HUES6 (cell line): ENCODE data around the gene KSR2.
"Not testable (repeated sequence)": the region's sequence is repeated elsewhere in the genome, so short reads cannot be mapped to it uniquely, and the experiment has no call there.

Source experiments
- H3K27ac ChIP-seq: 2 replicates; pipeline ENCODE4 v1.7.0; 2013; ENCODE audit warnings: low read depth, mild to moderate bottlenecking, low read length, inconsistent platforms
- H3K27me3 ChIP-seq: 2 replicates; pipeline ENCODE4 v1.6.1; 2013; ENCODE audit warnings: low read length; ENCODE audit not compliant: control insufficient read depth, insufficient read depth
- H3K36me3 ChIP-seq: 2 replicates; pipeline ENCODE4 v1.6.1; 2013; ENCODE audit warnings: low read length; ENCODE audit not compliant: control insufficient read depth, insufficient read depth
- H3K4me1 ChIP-seq: 2 replicates; pipeline ENCODE4 v1.6.1; 2013; ENCODE audit warnings: low read length; ENCODE audit not compliant: control insufficient read depth, insufficient read depth
- H3K4me3 ChIP-seq: 2 replicates; pipeline ENCODE4 v1.5.1; 2013; ENCODE audit warnings: low read depth, low read length
- H3K9ac ChIP-seq: one replicate; pipeline ENCODE4 v1.6.1; 2013; ENCODE audit warnings: mild to moderate bottlenecking, low read length
- H3K9me3 ChIP-seq: 2 replicates; pipeline ENCODE4 v1.6.1; 2013; ENCODE audit warnings: low read depth, low read length; ENCODE audit not compliant: control insufficient read depth, insufficient read depth

The KSR2 gene

GRCh38 chr12:117744418-117744817 is 224.4 kb downstream of the KSR2 start:
- Histone ChIP-seq H3K4me3 (no peak overlapping the region), H3K9me3 (no peaks in the 10 kb centered on the region), H3K9ac (no peak overlapping the region), H3K27me3 (no peaks in the 10 kb centered on the region), H3K27ac (no peak overlapping the region), H3K36me3 (no peaks in the 10 kb centered on the region), H3K4me1 (no peaks in the 10 kb centered on the region)

- H3K9me3 ChIP-seq, result no peaks in the 10 kb centered on the region
- no peaks in the 10 kb centered on the region for H3K36me3 ChIP-seq
- no peak overlapping the region for H3K4me3 ChIP-seq
- no peaks in the 10 kb centered on the region for H3K27me3 ChIP-seq
- no peaks in the 10 kb centered on the region for H3K4me1 ChIP-seq
- no peak overlapping the region for H3K9ac ChIP-seq
- no peak overlapping the region for H3K27ac ChIP-seq
Measured at GRCh38 chr12:117743761-117744160, 225.0 kb downstream of the KSR2 start.

GRCh38 chr12:117742721-117743120 is 226.1 kb downstream of the KSR2 start:
- H3K9me3 ChIP-seq, result no peaks in the 10 kb centered on the region
- no peak overlapping the region for H3K4me3 ChIP-seq
- no peaks in the 10 kb centered on the region for H3K4me1 ChIP-seq
- no peaks in the 10 kb centered on the region for H3K27me3 ChIP-seq
- no peak overlapping the region for H3K27ac ChIP-seq
- H3K36me3 ChIP-seq, result no peaks in the 10 kb centered on the region
- H3K9ac ChIP-seq, result no peak overlapping the region

DNA sequence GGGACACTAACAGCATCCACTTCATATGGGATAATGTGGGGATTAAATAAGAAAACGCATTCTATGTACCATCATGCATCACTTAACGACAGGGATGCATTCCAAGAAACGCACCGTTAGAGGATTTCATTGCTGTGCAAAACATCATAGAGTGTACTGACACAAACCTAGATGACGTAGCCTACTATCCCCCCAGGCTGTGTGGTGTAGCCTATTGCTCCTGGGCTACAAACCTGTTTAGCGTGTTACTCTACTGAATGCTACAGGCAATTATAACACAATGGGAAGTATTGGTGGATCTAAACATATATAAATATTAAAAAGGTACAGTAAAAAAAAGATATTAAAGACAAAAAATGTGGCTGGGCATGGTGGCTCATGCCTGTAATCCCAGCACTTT is 230.6 kb downstream of the KSR2 start:
- no peaks in the 10 kb centered on the region for H3K27me3 ChIP-seq
- no peak overlapping the region for H3K27ac ChIP-seq
- no peaks in the 10 kb centered on the region for H3K4me1 ChIP-seq
- no peaks in the 10 kb centered on the region for H3K36me3 ChIP-seq
- H3K9me3 ChIP-seq, result no peaks in the 10 kb centered on the region
- no peak overlapping the region for H3K9ac ChIP-seq
- no peak overlapping the region for H3K4me3 ChIP-seq

- H3K9ac ChIP-seq, result no peak overlapping the region
- peaks cover 8% of the 10 kb centered on the region for H3K9me3 ChIP-seq
- no peaks in the 10 kb centered on the region for H3K4me1 ChIP-seq
Measured at GRCh38 chr12:117733549-117733805, 235.3 kb downstream of the KSR2 start.

DNA sequence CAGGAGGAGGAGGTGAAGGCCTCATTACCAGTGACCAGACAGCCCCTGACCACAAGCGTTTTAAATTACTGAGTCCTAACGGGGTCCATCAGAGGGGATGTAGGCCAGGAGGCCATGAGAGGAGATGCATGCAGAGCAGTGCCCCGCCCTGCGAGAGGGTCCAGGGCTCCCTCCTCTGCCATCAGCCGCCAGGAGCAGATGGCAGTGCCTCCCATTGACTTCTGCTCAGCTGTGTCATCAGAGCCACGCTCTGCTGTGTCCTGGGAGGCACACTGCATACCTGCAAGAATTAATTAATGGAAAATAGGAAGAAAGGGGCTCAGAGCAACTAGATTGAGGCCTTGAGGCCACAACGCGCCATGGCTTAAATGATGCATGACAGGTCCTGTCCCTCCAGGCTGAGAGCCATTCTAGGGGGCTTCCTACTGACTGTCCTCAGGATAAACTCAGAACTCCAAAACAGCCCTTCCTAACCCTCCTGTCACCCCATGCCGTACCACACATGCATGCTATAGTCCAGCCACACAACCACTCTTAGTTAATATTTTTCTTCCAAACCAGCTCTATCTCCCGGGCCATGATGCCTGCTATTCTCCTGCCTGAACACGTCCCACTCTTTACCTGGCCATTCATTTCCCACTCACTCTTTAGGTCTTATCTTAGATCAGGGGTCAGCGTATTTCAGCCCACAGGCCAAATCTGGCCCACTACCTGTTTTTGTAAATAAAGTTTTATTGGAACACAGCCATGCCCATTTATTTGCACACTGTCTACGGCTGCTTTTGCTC is 235.8 kb downstream of the KSR2 start:
- H3K9me3 ChIP-seq, result peaks cover 8% of the 10 kb centered on the region
- H3K27me3 ChIP-seq, result no peaks in the 10 kb centered on the region
- no peak overlapping the region for H3K9ac ChIP-seq
- no peaks in the 10 kb centered on the region for H3K4me1 ChIP-seq
- no peaks in the 10 kb centered on the region for H3K36me3 ChIP-seq
- H3K27ac ChIP-seq, result no peak overlapping the region
- H3K4me3 ChIP-seq, result no peak overlapping the region

More at GRCh38 chr12:117733549-117733805, 235.3 kb downstream of the KSR2 start:
- H3K27ac ChIP-seq, result no peak overlapping the region
- no peaks in the 10 kb centered on the region for H3K36me3 ChIP-seq
- H3K4me3 ChIP-seq, result no peak overlapping the region
- no peaks in the 10 kb centered on the region for H3K27me3 ChIP-seq

- H3K4me3 ChIP-seq, H3K9me3 ChIP-seq, H3K9ac ChIP-seq, H3K36me3 ChIP-seq, H3K27me3 ChIP-seq, H3K4me1 ChIP-seq, H3K27ac ChIP-seq: not testable (repeated sequence)
Measured at GRCh38 chr12:117731131-117731530, 237.7 kb downstream of the KSR2 start.

DNA sequence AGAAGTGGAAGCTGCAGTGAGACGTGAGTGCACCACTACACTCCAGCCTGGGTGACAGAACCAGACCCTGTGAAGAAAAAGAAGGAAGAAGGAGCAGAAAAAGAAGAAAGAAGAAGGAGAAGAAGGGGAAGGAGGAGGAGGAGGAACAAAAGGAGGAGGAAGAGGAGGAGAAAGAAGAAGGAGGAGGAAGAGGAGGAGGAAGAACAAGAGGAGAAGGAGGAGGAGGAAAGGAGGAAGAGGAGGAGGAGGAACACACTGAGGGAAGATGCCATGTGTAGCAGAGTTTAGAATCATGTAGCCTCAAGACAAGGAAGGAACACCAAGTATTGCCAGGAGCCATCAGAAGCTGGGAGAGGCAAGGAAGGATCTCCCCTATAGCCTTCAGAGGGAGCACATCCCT is 241.5 kb downstream of the KSR2 start:
- Histone ChIP-seq H3K27me3 (peaks cover 5% of the 10 kb centered on the region), H3K9me3 (peaks cover 8% of the 10 kb centered on the region), H3K27ac (no peak overlapping the region), H3K4me3 (no peak overlapping the region), H3K9ac (no peak overlapping the region), H3K4me1 (no peaks in the 10 kb centered on the region), H3K36me3 (no peaks in the 10 kb centered on the region)

GRCh38 chr12:117724543-117724942 is 244.2 kb downstream of the KSR2 start:
- H3K27me3 ChIP-seq, result peaks cover 5% of the 10 kb centered on the region
- H3K27ac ChIP-seq, result no peak overlapping the region

GRCh38 chr12:117718559-117718958 is 250.2 kb downstream of the KSR2 start:
- Histone ChIP-seq H3K9me3 (no peaks in the 10 kb centered on the region), H3K4me1 (no peaks in the 10 kb centered on the region), H3K4me3 (no peak overlapping the region), H3K27me3 (no peaks in the 10 kb centered on the region), H3K9ac (no peak overlapping the region), H3K36me3 (no peaks in the 10 kb centered on the region), H3K27ac (no peak overlapping the region)

More at GRCh38 chr12:117724543-117724942, 244.2 kb downstream of the KSR2 start:
- Histone ChIP-seq H3K4me1 (no peaks in the 10 kb centered on the region), H3K36me3 (no peaks in the 10 kb centered on the region), H3K9ac (no peak overlapping the region), H3K4me3 (no peak overlapping the region), H3K9me3 (no peaks in the 10 kb centered on the region)

DNA sequence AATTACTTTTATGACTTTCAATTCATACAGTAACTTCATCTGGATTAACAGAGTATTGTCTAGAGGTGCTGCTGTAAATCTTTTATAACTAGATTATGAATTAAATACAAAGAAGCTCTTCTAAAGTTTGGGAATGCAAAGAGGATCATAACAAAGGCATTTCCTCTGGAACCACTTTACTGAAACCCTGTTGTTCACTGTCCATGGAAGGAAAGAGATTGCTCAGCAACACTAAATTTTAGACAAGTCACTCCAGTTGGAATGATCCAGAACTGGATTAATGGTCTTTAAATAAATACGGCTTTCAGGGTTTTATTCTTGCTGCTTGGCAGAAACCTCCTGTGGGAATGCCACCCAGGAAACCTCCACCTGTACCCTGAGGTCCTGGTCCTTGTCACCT is 250.6 kb downstream of the KSR2 start:
- H3K27me3 ChIP-seq, result no peaks in the 10 kb centered on the region
- no peaks in the 10 kb centered on the region for H3K9me3 ChIP-seq
- no peaks in the 10 kb centered on the region for H3K4me1 ChIP-seq
- H3K36me3 ChIP-seq, result no peaks in the 10 kb centered on the region
- H3K9ac ChIP-seq, result no peak overlapping the region
- no peak overlapping the region for H3K4me3 ChIP-seq
- H3K27ac ChIP-seq, result no peak overlapping the region

- Histone ChIP-seq H3K27me3 (peaks cover 5% of the 10 kb centered on the region; the same call in 1 of the 2 replicates), H3K4me3 (no peak overlapping the region), H3K4me1 (no peaks in the 10 kb centered on the region), H3K36me3 (no peaks in the 10 kb centered on the region), H3K9ac (no peak overlapping the region), H3K9me3 (no peaks in the 10 kb centered on the region), H3K27ac (no peak overlapping the region)
Measured at GRCh38 chr12:117714203-117714602, 254.6 kb downstream of the KSR2 start.
